NCI-H345 treated with DMSO at 0.1 percent for 48 hours (cell line): Measurements from ENCODE around the gene MBOAT2.
"Not testable (repeated sequence)": the region's sequence is repeated elsewhere in the genome, so short reads cannot be mapped to it uniquely, and the experiment has no call there.

Source experiments
- DNase-seq: peaks from one replicate; lab custom pipeline; 2025; ENCODE audit not compliant: unreplicated experiment; lab: John Stamatoyannopoulos, UW

The MBOAT2 gene

DNA sequence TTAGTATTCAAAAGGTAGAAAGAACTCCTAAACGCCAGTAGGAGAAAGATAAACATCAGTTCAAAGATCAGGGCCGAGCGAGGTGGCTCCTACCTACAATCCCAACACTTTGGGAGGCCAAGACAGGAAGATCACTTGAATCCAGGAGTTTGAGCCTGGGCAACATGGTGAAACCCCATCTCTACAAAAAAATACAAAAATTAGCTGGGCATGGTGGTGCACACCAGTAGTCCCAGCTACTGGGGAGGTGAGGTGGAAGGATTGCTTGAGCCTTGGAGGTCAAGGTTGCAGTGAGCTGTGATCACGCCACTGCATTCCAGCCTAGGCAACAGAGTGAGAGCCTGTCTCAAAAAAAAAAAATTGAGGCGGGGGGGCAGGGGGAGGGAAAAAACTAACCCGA lies 40.6 kb downstream of the MBOAT2 start:
- DNase-seq: no peak

GRCh38 chr2:8957628-8958027 lies 45.9 kb downstream of the MBOAT2 start:
- DNase-seq: no peak

GRCh38 chr2:8956774-8957173 lies 46.7 kb downstream of the MBOAT2 start:
- no peak for DNase-seq

GRCh38 chr2:8954990-8955389 lies 48.5 kb downstream of the MBOAT2 start:
- no peak for DNase-seq

DNA sequence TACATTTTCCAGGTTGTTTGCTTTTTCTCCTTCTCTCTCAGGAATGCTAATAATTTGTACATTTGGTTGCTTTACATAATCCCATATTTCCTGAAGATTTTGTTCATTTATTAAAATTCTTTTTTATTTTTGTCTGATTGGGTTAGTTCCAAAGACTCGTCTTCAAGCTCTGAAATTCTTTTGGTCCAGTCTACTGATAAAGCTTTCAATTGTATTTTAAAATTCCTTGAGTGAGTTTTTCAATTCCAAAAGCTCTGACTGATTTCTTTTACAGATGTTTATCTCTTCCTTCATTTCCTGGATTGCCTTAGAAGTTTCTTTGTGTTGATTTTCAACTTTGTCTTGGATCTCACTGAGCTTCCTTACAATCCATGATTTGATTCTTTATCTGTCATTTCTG lies 50.0 kb downstream of the MBOAT2 start:
- no peak for DNase-seq

DNA sequence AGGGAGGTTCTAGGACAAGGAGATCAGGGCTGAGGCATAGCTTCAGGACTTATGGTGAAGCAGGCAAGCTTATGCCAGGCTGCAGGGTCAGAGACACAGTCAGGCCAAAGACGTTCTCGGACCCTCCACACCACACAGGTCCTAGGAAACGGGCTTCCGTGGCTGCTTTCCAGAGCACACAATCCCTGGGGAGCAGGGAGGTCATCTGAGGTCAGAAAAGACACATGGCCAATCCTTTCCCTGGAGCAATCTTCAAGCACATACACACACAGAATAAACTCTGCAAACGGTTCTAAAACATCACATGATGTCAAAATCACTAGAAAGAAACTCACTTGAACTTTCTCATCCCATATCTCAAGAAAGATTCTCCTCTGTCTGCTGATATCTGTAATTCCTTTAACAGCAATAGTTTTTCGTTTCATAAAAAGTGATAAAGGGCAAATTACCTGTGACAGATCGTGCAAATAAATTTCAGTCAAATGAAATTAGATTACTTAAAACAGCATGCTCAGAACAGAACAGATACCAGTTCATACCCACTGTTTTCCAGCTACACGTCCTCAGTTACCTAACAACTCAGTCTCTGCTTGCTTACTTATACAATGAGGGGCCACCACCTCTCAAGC lies 63.9 kb downstream of the MBOAT2 start:
- DNase-seq: no peak

DNA sequence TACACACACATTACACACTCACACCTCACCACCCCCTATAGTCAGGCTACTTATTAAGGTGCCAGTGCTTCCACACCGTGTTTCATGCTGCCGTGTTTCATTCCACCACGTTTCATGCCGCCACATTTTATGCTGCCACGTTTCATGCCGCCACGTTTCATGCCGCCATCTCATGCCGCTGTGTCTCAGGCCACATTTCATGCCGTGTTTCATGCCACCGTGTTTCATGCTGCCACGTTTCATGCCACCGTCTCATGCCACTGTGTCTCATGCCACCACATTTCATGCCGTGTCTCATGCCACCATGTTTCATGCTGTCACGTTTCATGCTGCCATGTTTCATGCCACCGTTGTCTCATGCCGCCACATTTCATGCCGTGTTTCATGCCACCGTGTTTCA lies 65.1 kb downstream of the MBOAT2 start:
- no peak for DNase-seq

DNA sequence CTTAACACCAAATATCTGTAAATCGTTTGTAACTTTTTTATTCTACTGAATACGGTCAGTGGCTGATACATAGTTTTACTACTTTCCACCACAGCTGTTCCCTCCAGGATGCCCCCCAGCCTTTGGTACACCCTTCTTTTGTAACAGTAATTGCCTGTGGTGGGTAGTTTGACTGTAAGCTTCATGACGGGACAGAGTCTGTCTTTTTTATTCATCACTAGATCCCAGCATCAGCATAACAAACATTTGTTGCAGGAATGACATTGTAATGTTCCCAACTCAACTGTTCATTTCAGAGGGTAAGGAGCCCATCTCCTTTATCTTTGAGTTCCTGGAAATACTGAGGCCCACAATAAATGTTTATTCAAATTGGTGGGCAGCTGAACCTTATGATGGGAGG lies 67.5 kb downstream of the MBOAT2 start:
- DNase-seq: no peak

DNA sequence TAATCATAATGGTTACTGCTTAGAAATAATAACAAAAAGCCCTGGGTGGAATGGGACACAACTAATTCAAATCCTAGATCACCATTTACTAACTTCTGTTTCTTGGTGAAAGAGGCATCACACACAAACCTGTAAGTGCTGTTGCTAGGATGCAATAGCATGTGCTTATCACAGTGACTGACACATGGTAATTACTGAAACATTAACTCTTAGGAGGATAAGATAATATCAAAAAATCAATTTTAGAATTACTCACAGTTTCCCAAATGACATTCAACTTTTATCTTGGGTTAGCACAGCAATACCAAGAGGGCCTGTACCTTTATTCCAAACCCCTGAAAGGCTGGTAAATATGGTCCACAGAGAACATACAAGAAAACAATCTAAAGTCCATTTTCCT lies 69.1 kb downstream of the MBOAT2 start:
- no peak for DNase-seq

- DNase-seq: no peak
Measured at GRCh38 chr2:8932702-8933101, 70.8 kb downstream of the MBOAT2 start.

DNA sequence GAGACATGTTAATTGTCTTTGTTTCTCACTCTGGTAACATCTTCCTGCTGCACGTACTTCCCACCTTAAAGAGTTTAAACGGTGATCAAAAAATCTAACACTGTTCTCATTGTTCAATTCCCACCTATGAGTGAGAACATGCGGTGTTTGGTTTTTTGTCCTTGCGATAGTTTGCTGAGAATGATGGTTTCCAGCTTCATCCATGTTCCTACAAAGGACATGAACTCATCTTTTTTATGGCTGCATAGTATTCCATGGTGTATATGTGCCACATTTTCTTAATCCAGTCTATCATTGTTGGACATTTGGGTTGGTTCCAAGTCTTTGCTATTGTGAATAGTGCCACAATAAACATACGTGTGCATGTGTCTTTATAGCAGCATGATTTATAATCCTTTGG lies 73.3 kb downstream of the MBOAT2 start:
- not testable (repeated sequence) for DNase-seq

- DNase-seq: no peak
Measured at GRCh38 chr2:8929128-8929527, 74.4 kb downstream of the MBOAT2 start.

DNA sequence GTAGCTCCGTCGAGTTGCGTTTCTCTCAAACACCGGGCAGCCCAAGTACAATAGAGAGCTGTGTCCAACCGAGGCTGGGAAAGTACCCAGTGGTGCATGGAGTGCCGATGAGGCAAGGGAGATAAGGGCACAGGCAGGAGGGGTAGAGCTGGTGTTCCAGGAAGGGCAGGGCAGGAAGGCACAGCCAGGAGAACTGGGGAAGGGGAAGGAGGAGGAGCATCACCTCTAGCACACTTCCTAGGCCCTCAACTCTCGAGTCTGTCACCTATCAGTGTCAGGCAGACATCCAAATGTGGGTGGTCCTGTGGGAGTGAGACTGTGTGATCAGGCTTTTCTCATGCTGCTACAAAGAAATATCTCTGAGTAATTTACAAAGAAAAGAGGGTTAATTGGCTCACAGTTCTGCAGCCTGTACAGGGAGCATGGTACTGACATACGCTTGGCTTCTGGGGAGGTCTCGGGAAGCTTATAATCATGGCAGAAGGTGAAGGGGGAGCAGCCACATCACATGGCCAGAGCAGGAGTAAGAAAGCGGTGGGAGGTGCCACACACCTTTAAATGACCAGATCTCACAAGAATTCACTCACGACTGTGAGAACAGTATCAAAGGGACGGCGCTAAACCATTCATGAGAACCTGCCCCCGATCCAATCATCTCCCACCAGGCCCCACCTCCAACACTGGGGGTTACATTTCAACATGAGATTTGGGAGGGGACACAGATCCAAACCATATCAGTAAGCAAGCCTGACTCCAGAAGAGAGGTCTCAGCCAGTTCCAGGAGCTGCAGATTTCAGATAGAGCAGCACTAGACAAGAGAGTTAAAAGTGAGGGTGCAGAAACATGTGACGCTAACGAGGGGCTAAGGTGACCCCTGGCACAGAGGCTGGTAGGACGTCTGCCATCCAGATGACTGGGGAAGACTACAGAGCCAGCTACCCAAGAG lies 75.7 kb downstream of the MBOAT2 start:
- no peak for DNase-seq

DNA sequence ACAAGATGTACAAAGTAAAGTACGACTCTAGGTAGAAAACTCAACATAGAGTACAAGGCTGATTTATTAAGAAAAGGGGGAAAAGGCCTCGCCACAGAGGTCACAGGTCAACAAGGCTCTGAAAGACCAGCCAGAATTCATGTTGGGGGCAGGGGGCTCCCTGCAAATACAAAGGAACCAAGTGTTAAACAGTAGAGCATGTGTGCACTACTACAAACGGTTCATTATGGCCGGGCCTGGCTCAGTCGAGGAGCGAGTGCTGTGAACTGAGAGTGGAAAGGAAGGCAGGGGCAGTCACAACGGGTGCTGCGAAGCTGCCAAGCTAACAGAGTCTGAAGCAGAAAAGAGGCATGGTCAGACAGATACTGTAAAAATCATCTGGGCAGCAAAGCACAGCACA lies 77.1 kb downstream of the MBOAT2 start:
- DNase-seq: no peak

DNA sequence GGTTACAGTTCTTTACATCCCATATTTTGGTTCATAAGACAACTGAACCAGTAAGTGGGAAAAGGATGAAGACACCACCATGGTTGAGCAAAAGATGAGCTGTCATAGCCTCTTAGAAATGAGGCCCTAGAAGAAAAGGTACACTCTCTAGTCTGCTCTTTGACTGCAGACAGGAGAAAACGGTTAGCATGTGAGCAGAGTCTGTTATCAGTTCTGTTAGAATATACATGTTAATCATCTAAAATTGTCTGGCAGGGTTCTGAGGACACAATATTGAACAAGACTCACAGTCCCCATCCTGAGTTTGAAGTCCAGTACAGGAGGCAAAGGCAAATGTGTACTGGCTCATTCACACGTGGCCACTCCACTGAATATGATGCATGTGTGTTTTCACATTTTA lies 78.1 kb downstream of the MBOAT2 start:
- DNase-seq: no peak

DNA sequence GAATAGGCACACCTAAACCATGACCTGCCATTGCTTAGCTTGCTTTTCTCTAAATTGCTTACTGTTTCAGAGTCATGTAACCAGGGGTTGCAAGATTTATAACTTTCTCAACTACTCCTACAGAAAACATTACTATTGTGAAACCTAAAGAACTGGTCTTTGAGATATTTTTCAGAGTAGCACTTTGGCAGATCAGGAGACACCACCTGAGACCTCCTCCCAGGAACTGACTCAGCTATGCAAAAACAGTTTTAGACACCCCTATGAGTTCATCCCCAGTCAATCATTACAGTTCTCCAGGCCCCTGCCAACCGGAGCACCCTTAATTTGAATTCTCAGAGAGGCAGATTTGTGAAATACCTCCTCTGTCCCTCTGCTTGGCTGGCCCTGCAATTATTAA lies 80.3 kb downstream of the MBOAT2 start:
- no peak for DNase-seq

DNA sequence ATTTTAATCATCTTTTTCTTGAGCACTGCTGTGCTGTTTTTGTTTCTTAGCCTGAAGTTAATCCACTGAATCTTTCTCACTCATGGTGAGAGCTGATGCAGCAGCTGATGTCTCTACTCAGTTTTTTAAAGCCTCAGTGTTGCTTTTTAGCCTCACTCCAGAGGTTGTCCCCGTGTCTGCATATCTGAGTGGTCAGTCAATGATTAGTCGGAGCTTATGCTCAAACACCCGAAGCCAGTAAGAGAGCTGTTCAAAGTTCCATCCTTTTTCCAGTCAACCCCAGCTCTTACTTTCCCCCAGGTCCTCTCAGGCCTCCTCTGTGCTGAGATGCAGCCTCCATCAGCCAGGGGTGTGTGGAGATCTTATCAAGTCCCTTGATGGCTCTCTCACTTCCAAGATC lies 81.1 kb downstream of the MBOAT2 start:
- no peak for DNase-seq

DNA sequence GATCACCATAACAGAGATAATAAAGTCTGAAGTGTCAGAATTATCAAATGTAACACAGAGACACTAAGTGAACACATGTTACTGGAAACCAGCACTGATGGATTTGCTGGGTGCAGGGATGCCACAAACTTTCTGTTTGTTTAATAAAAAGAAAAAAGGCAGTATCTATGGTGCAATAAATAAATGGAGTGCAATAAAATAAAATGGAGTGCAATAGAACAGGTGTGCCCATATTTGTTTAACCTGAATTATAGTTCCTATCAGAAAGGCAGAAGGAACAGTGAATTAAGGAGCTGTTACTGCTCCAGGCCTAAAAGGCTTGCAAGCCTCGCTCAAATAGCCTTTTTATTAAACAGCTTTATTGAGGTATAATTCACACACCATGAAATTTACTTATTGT lies 85.1 kb downstream of the MBOAT2 start:
- no peak for DNase-seq

- DNase-seq: no peak
Measured at GRCh38 chr2:8915941-8916340, 87.5 kb downstream of the MBOAT2 start.

DNA sequence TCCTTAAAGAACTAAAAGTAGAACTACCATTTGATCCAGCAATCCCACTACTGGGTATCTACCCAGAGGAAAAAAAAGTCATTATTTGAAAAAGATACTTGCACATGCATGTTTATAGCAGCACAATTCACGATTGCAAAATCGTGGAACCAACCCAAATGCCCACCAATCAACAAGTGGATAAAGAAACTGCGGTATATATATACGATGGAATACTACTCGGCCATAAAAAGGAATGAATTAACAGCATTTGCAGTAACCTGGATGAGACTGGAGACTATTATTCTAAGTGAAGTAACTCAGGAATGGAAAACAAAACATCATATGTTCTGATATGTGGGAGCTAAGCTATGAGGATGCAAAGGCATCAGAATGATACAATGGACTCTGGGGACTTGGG lies 89.7 kb downstream of the MBOAT2 start:
- not testable (repeated sequence) for DNase-seq

GRCh38 chr2:8907764-8908288 lies 95.7 kb downstream of the MBOAT2 start:
- DNase-seq: no peak

DNA sequence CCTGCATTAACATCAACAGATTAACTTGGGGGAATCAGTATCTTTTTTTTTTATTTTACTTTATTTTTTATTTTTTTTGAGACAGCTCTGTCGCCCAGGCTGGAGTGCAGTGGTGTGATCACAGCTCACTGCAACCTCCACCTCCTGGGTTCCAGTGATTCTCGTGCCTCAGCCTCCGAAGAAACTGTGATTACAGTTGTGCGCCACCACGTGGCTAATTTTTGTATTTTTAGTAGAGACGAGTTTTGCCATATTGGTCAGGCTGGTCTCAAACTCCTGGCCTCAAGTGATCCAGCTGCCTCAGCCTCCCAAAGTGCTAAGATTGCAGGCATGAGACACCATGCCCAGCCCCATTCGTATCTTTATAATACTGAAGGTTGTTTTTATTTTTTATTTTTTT lies 99.6 kb downstream of the MBOAT2 start:
- DNase-seq: not testable (repeated sequence)
